H9 (cell line): ENCODE data around the gene SF3A2. TPM values are rescaled to one million over a fixed set of nuclear protein-coding genes. Genes with fewer than 3 reads are reported as not detected.

Experiments
- DNase-seq: peaks from one replicate; pipeline ENCODE4 v3.0.0-alpha.2; 2017
- H2AFZ ChIP-seq: one replicate; pipeline ENCODE4 v1.6.1; 2013; ENCODE audit warnings: mild to moderate bottlenecking, low read length, control low read depth, moderate library complexity
- H2AK5ac ChIP-seq: 2 replicates; pipeline ENCODE4 v1.6.1; 2013; ENCODE audit warnings: low read length, control low read depth, mixed read lengths; ENCODE audit not compliant: insufficient read length
- H2BK120ac ChIP-seq: one replicate; pipeline ENCODE4 v1.6.1; 2013; ENCODE audit warnings: low read depth, mild to moderate bottlenecking, low read length, control low read depth, inconsistent platforms; ENCODE audit not compliant: poor library complexity, severe bottlenecking
- H2BK12ac ChIP-seq: 2 replicates; pipeline ENCODE4 v1.6.1; 2013; ENCODE audit warnings: low read length, control low read depth, mixed read lengths, low read depth; ENCODE audit not compliant: insufficient read length
- H2BK15ac ChIP-seq: 2 replicates; pipeline ENCODE4 v1.6.1; 2013; ENCODE audit warnings: low read depth, low read length, control low read depth
- H2BK20ac ChIP-seq: one replicate; pipeline ENCODE4 v1.6.1; 2013; ENCODE audit warnings: low read depth, mild to moderate bottlenecking, low read length, control low read depth, inconsistent platforms; ENCODE audit not compliant: poor library complexity, severe bottlenecking
- H2BK5ac ChIP-seq: 2 replicates; pipeline ENCODE4 v1.6.1; 2013; ENCODE audit warnings: low read length, control low read depth, mixed read lengths; ENCODE audit not compliant: insufficient read length
- H3K14ac ChIP-seq: 2 replicates; pipeline ENCODE4 v1.6.1; 2013; ENCODE audit warnings: low read length, control low read depth; ENCODE audit not compliant: insufficient read depth
- H3K18ac ChIP-seq: 2 replicates; pipeline ENCODE4 v1.6.1; 2013; ENCODE audit warnings: low read depth, mild to moderate bottlenecking, mixed read lengths, low read length, control low read depth; ENCODE audit not compliant: insufficient read length
- H3K23ac ChIP-seq: 2 replicates; pipeline ENCODE4 v1.6.1; 2013; ENCODE audit warnings: low read length, control low read depth, mixed read lengths, low read depth; ENCODE audit not compliant: insufficient read length
- H3K23me2 ChIP-seq: 2 replicates; pipeline ENCODE4 v1.6.1; 2013; ENCODE audit warnings: low read depth, mild to moderate bottlenecking, mixed read lengths, low read length, control low read depth; ENCODE audit not compliant: insufficient read length, poor library complexity, severe bottlenecking
- H3K27ac ChIP-seq: 2 replicates; pipeline ENCODE4 v1.5.1; 2013; ENCODE audit warnings: low read length, control low read depth, mixed read lengths, low read depth; ENCODE audit not compliant: insufficient read length
- H3K27me3 ChIP-seq: 2 replicates; pipeline ENCODE4 v1.6.1; 2013; ENCODE audit warnings: low read length, control low read depth, inconsistent platforms; ENCODE audit not compliant: insufficient read depth
- H3K4ac ChIP-seq: 2 replicates; pipeline ENCODE4 v1.6.1; 2013; ENCODE audit warnings: low read depth, mild to moderate bottlenecking, control low read depth, inconsistent platforms, low read length, moderate library complexity
- H3K4me1 ChIP-seq: 2 replicates; pipeline ENCODE4 v1.6.1; 2013; ENCODE audit warnings: low read length, control low read depth, inconsistent platforms; ENCODE audit not compliant: insufficient read depth
- H3K4me2 ChIP-seq: 2 replicates; pipeline ENCODE4 v1.6.1; 2013; ENCODE audit warnings: low read length, control low read depth, mixed read lengths; ENCODE audit not compliant: insufficient read length, insufficient read depth
- H3K56ac ChIP-seq: 2 replicates; pipeline ENCODE4 v1.6.1; 2013; ENCODE audit warnings: low read depth, mild to moderate bottlenecking, mixed read lengths, low read length, control low read depth; ENCODE audit not compliant: insufficient read length
- H3K79me1 ChIP-seq: 2 replicates; pipeline ENCODE4 v1.6.1; 2013; ENCODE audit warnings: low read depth, mild to moderate bottlenecking, moderate library complexity, low read length, control low read depth, inconsistent platforms; ENCODE audit not compliant: insufficient read depth, poor library complexity, severe bottlenecking
- H3K79me2 ChIP-seq: 2 replicates; pipeline ENCODE4 v1.6.1; 2013; ENCODE audit warnings: low read length, control low read depth, inconsistent platforms; ENCODE audit not compliant: insufficient read depth
- H3K9ac ChIP-seq: 2 replicates; pipeline ENCODE4 v1.6.1; 2013; ENCODE audit warnings: low read length, control low read depth, mixed read lengths; ENCODE audit not compliant: insufficient read length; ENCODE audit errors: extremely low read depth
- H3K9me3 ChIP-seq: one replicate; pipeline ENCODE4 v1.6.1; 2013; ENCODE audit warnings: low read depth, low read length, inconsistent platforms; ENCODE audit not compliant: control insufficient read depth
- H3T11ph ChIP-seq: one replicate; pipeline ENCODE4 v1.6.1; 2013; ENCODE audit warnings: mild to moderate bottlenecking, low read length, control low read depth, inconsistent platforms
- H4K20me1 ChIP-seq: one replicate; pipeline ENCODE4 v1.6.1; 2013; ENCODE audit not compliant: control insufficient read depth, insufficient read length, insufficient read depth
- H4K5ac ChIP-seq: 2 replicates; pipeline ENCODE4 v1.6.1; 2013; ENCODE audit warnings: low read depth, mild to moderate bottlenecking, mixed read lengths, low read length, control low read depth; ENCODE audit not compliant: insufficient read length
- H4K8ac ChIP-seq: replicated peaks from 2 replicates; pipeline ENCODE4 v1.6.1; 2013; ENCODE audit warnings: low read length, control low read depth, mixed read lengths, low read depth; ENCODE audit not compliant: insufficient read length
- H4K91ac ChIP-seq: 2 replicates; pipeline ENCODE4 v1.6.1; 2013; ENCODE audit warnings: low read depth, mild to moderate bottlenecking, moderate library complexity, mixed read lengths, low read length, control low read depth; ENCODE audit not compliant: insufficient read length
- H3K27ac Mint-ChIP-seq, 3 experiments: 2 replicates in 2 of 3; 3 replicates in 1 of 3; pipeline ENCODE4 v1.8.0; 2020 to 2021; ENCODE audit warnings: mixed read lengths in 3 of 3, mild to moderate bottlenecking in 1 of 3, moderate library complexity in 1 of 3
- H3K27me3 Mint-ChIP-seq: 2 replicates; pipeline ENCODE4 v1.8.0; 2021; ENCODE audit warnings: low read depth, mild to moderate bottlenecking, moderate library complexity, mixed read lengths
- H3K36me3 Mint-ChIP-seq, 3 experiments: 2 replicates in 2 of 3; 3 replicates in 1 of 3; pipeline ENCODE4 v1.8.0; 2020 to 2021; ENCODE audit warnings: low read depth in 3 of 3, mixed read lengths in 3 of 3; ENCODE audit not compliant: insufficient read depth in 1 of 3
- H3K4me1 Mint-ChIP-seq, 2 experiments: 2 replicates each; pipeline ENCODE4 v1.8.0; 2020; ENCODE audit warnings: mixed read lengths in 2 of 2
- H3K4me3 Mint-ChIP-seq, 2 experiments: 2 replicates in 1 of 2; 3 replicates in 1 of 2; pipeline ENCODE4 v1.8.0; 2020 to 2021; ENCODE audit warnings: mild to moderate bottlenecking in 2 of 2, mixed read lengths in 2 of 2, moderate library complexity in 1 of 2
- H3K9me3 Mint-ChIP-seq, 2 experiments: 2 replicates in 1 of 2; 3 replicates in 1 of 2; pipeline ENCODE4 v1.8.0; 2020; ENCODE audit warnings: mild to moderate bottlenecking in 2 of 2, mixed read lengths in 2 of 2, moderate library complexity in 1 of 2
- CTCF ChIP-seq: fragments of 200-600 bp; sonication (generic); conservative IDR thresholded peaks from 3 replicates; pipeline ENCODE4 v1.8.0; 2021; ENCODE audit warnings: antibody characterized with exemption, mild to moderate bottlenecking
- WGBS: extraction: QIAGEN DNeasy Blood & Tissue Kit; methylation state at CpG from one replicate; pipeline ENCODE4 v1.1.7; 2013; ENCODE audit warnings: missing lambda C conversion rate, low lambda C conversion rate, mixed read lengths; ENCODE audit not compliant: insufficient read length; ENCODE audit errors: extremely low coverage; 5-methylcytosine and 5-hydroxymethylcytosine counted together
- total RNA-seq: library from RNA; stranded (reverse); gene quantifications from 2 replicates; pipeline ENCODE4 v1.2.1, GENCODE V29; 2021

SF3A2 gene
- total RNA-seq, 1 experiment from 2014 or later: 166 TPM

- no peak overlapping the region for H3K4me3 Mint-ChIP-seq
Measured at GRCh38 chr19:2190848-2191455, 45.7 kb upstream of the SF3A2 start.

More at GRCh38 chr19:2190848-2191455, 45.7 kb upstream of the SF3A2 start:
- Mint-ChIP-seq H3K27me3 (no peaks in the 10 kb centered on the region), H3K4me1 (0 out of 4 replicates have a peak, but pooled peaks cover 0 to 2% of the 10 kb centered on the region in 2 experiments), H3K9me3 (no peaks in the 10 kb centered on the region), H3K36me3 (peaks cover 17 to 56% (median 56%) of the 10 kb centered on the region in 3 experiments; a peak in 6 of 7 replicates), H3K27ac (0 out of 7 replicates have a peak overlapping the region, but pooled peaks of 2 of the 3 experiments have one; percentile 25 to 53)
- Histone ChIP-seq H3K4me2 (no peak overlapping the region), H3K79me1 (no peaks in the 10 kb centered on the region), H3K9ac (no peak overlapping the region), H3T11ph (no peak overlapping the region), H4K8ac (no peak overlapping the region), H3K4me1 (no peaks in the 10 kb centered on the region), H2BK5ac (no peak overlapping the region), H2AFZ (no peak overlapping the region), H4K91ac (no peak overlapping the region), H3K18ac (no peak overlapping the region), H4K20me1 (peaks cover 3% of the 10 kb centered on the region), H2AK5ac (no peak overlapping the region), H3K23ac (no peak overlapping the region), H2BK12ac (no peak overlapping the region), H3K27ac (no peak overlapping the region), H2BK20ac (no peak overlapping the region), H3K56ac (no peak overlapping the region), H4K5ac (no peak overlapping the region), H3K4ac (no peak overlapping the region), H2BK120ac (no peak overlapping the region), H3K9me3 (no peaks in the 10 kb centered on the region), H3K23me2 (no peaks in the 10 kb centered on the region), H3K14ac (no peak overlapping the region; the same call in 1 of the 2 replicates), H3K79me2 (no peaks in the 10 kb centered on the region; the same call in 1 of the 2 replicates), H3K27me3 (no peaks in the 10 kb centered on the region), H2BK15ac (no peak overlapping the region)
- no peak for DNase-seq
- WGBS: no CpG with 5 or more reads among the region's 37 CpGs
- TF ChIP-seq CTCF: no peak
